Lower lobe of right lung (tissue), 2 donors: ENCODE data around the gene GLE1. TPM values are rescaled to one million over a fixed set of nuclear protein-coding genes. Genes with fewer than 3 reads are reported as not detected.

Source experiments
- ATAC-seq, 2 donors: fragments of 200-7000 bp; cut with Tn5 transposase; one replicate each; pipeline ENCODE4 v1.9.1; 2020 to 2022; ENCODE audit warnings: mild to moderate bottlenecking in 2 of 2, moderate library complexity in 2 of 2
- DNase-seq: peaks from one replicate; pipeline ENCODE4 v3.0.0-alpha.2; 2020
- H3K27ac ChIP-seq: fragments of 200-600 bp; one replicate; pipeline ENCODE4 v1.8.0; 2022
- H3K27me3 ChIP-seq: fragments of 200-600 bp; one replicate; pipeline ENCODE4 v1.8.0; 2022; ENCODE audit warnings: low read depth
- H3K36me3 ChIP-seq: fragments of 200-600 bp; one replicate; pipeline ENCODE4 v1.8.0; 2022; ENCODE audit warnings: mild to moderate bottlenecking
- H3K4me1 ChIP-seq: fragments of 200-600 bp; one replicate; pipeline ENCODE4 v1.8.0; 2022
- H3K4me3 ChIP-seq: fragments of 200-600 bp; one replicate; pipeline ENCODE4 v1.8.0; 2022; ENCODE audit warnings: mild to moderate bottlenecking
- H3K9me3 ChIP-seq: fragments of 200-600 bp; one replicate; pipeline ENCODE4 v1.8.0; 2022
- intact Hi-C: fragments of 100-400 bp; cut with DNase I; formaldehyde crosslinking; loops from one replicate; pipeline ENCODE4 v1.11.0; 2022
- total RNA-seq: library from RNA; stranded (reverse); fragmentation: NEBNext Ultra II Directional; extraction: Animal tissue kit (Norgen Biotek cat#: 25700); gene quantifications from one replicate; pipeline ENCODE4 v1.2.1, GENCODE V29; 2021
- TF ChIP-seq, protein P1 (sequence below): fragments of 200-600 bp; IDR thresholded peaks from one replicate; pipeline ENCODE4 v1.8.0; 2022; ENCODE audit warnings: antibody characterized with exemption, mild to moderate bottlenecking
- donor health status: DM: no; HTN: yes; CAD: no; lungs with severe emphysema.

The GLE1 gene
- total RNA-seq, 1 donor from 2014 or later: 24.5 TPM

GRCh38 chr9:128587453-128587852 is 82.9 kb downstream of the GLE1 start:
- Histone ChIP-seq H3K9me3 (no peaks in the 10 kb centered on the region), H3K27ac (no peak overlapping the region), H3K4me1 (no peaks in the 10 kb centered on the region), H3K27me3 (no peaks in the 10 kb centered on the region), H3K36me3 (peaks cover 100% of the 10 kb centered on the region), H3K4me3 (no peak overlapping the region)
- TF ChIP-seq, protein P1, sequence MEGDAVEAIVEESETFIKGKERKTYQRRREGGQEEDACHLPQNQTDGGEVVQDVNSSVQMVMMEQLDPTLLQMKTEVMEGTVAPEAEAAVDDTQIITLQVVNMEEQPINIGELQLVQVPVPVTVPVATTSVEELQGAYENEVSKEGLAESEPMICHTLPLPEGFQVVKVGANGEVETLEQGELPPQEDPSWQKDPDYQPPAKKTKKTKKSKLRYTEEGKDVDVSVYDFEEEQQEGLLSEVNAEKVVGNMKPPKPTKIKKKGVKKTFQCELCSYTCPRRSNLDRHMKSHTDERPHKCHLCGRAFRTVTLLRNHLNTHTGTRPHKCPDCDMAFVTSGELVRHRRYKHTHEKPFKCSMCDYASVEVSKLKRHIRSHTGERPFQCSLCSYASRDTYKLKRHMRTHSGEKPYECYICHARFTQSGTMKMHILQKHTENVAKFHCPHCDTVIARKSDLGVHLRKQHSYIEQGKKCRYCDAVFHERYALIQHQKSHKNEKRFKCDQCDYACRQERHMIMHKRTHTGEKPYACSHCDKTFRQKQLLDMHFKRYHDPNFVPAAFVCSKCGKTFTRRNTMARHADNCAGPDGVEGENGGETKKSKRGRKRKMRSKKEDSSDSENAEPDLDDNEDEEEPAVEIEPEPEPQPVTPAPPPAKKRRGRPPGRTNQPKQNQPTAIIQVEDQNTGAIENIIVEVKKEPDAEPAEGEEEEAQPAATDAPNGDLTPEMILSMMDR: no peak
- intact Hi-C loops: no loop called here
- no peak for DNase-seq
- no peak for ATAC-seq

- H3K27me3 ChIP-seq: no peaks in the 10 kb centered on the region
- H3K9me3 ChIP-seq: no peaks in the 10 kb centered on the region
- intact Hi-C loops: no loop called here
- TF ChIP-seq, protein P1: no peak
- no peak overlapping the region for H3K27ac ChIP-seq
- DNase-seq (no peak), ATAC-seq (no peak)
- no peak overlapping the region for H3K4me3 ChIP-seq
- no peaks in the 10 kb centered on the region for H3K4me1 ChIP-seq
- H3K36me3 ChIP-seq: peaks cover 100% of the 10 kb centered on the region
Observed at GRCh38 chr9:128588581-128589233, 84.2 kb downstream of the GLE1 start.

Other genes starting within 250 kb of the GLE1 start
- gene GOLGA2, start 228.7 kb upstream of the GLE1 start, total RNA-seq: 82.7 TPM
- 19.1 TPM for gene SWI5, start 228.4 kb upstream of the GLE1 start, total RNA-seq
- 18.1 TPM for gene TRUB2, start 182.3 kb upstream of the GLE1 start, total RNA-seq
- 35.9 TPM for gene COQ4, start 181.9 kb upstream of the GLE1 start, total RNA-seq
- gene SLC27A4, start 164.2 kb upstream of the GLE1 start, total RNA-seq: 19.5 TPM
- gene URM1, start 133.3 kb upstream of the GLE1 start, total RNA-seq: 49.0 TPM
- 11.2 TPM for gene CERCAM, start 83.9 kb upstream of the GLE1 start, total RNA-seq
- gene ODF2, start 48.7 kb upstream of the GLE1 start, total RNA-seq: 20.3 TPM
- 305 TPM for gene SPTAN1, start 47.9 kb downstream of the GLE1 start, total RNA-seq
- 37.3 TPM for gene DYNC2I2, start 152.1 kb downstream of the GLE1 start, total RNA-seq
- 197 TPM for gene SET, start 184.5 kb downstream of the GLE1 start, total RNA-seq
- 11.1 TPM for gene PKN3, start 197.8 kb downstream of the GLE1 start, total RNA-seq
- gene ZDHHC12, start 219.4 kb downstream of the GLE1 start, total RNA-seq: 29.4 TPM